Heart left ventricle (tissue), 16 donors: ENCODE measurements around the gene MYCN. TPM values are rescaled to one million over a fixed set of nuclear protein-coding genes. Genes with fewer than 3 reads are reported as not detected.

Source experiments
- ATAC-seq, 4 donors: fragments of 200-7000 bp; cut with Tn5 transposase; one replicate each; pipeline ENCODE4 v1.9.1; 2020 to 2022; ENCODE audit warnings: moderate library complexity in 4 of 4, mild to moderate bottlenecking in 3 of 4, moderate number of reproducible peaks in 1 of 4
- DNase-seq, 5 donors: peaks; one replicate each; pipeline ENCODE4 v3.0.0-alpha.2; 2020
- H3K27ac ChIP-seq, 12 donors: fragments of 200-600 bp; sonication (generic) in 4 of 12; one replicate each; pipeline versions ENCODE4 v1.5.0 to v1.8.0; 2016 to 2022; ENCODE audit warnings: mild to moderate bottlenecking in 2 of 12
- H3K27me3 ChIP-seq, 9 donors: fragments of 200-600 bp; sonication (generic) in 2 of 9; one replicate each; pipeline versions ENCODE4 v1.5.1 to v1.8.0; 2016 to 2022; ENCODE audit warnings: mild to moderate bottlenecking in 3 of 9
- H3K36me3 ChIP-seq, 9 donors: fragments of 200-600 bp; sonication (generic) in 2 of 9; one replicate each; pipeline versions ENCODE4 v1.5.0 to v1.8.0; 2018 to 2022; ENCODE audit warnings: mild to moderate bottlenecking in 2 of 9
- H3K4me1 ChIP-seq, 12 donors: fragments of 200-600 bp; sonication (generic) in 4 of 12; one replicate each; pipeline versions ENCODE4 v1.5.0 to v1.8.0; 2016 to 2022; ENCODE audit warnings: mild to moderate bottlenecking in 3 of 12
- H3K4me3 ChIP-seq, 12 donors: fragments of 200-600 bp; sonication (generic) in 4 of 12; one replicate each; pipeline versions ENCODE4 v1.5.0 to v1.8.0; 2017 to 2022; ENCODE audit warnings: mild to moderate bottlenecking in 9 of 12, moderate library complexity in 4 of 12
- H3K9me3 ChIP-seq, 12 donors: fragments of 200-600 bp; sonication (generic) in 4 of 12; one replicate each; pipeline versions ENCODE4 v1.5.0 to v1.8.0; 2016 to 2022; ENCODE audit warnings: mild to moderate bottlenecking in 1 of 12
- POLR2A ChIP-seq, 2 donors: fragments of 450-650 bp; IDR thresholded peaks; one replicate each; pipeline ENCODE4 v1.6.1; 2017; ENCODE audit warnings: antibody characterized with exemption in 2 of 2, mild to moderate bottlenecking in 2 of 2, moderate library complexity in 2 of 2
- WGBS, 4 donors: extraction: QIAGEN DNeasy Blood & Tissue Kit in 2 of 4; methylation state at CpG; one replicate each; pipeline versions ENCODE4 v1.1.5 to v1.1.7; 2013 to 2018; 5-methylcytosine and 5-hydroxymethylcytosine counted together
- intact Hi-C, 10 donors: fragments of 100-400 bp; cut with DNase I; formaldehyde crosslinking; loops; one replicate each; pipeline versions ENCODE4 v1.11.1 to v1.14.2; 2022
- polyA plus RNA-seq, 2 donors: library from polyadenylated mRNA; stranded (reverse); fragments of 200-250 nt; gene quantifications; one replicate each; pipeline ENCODE4 v1.2.3, GENCODE V29; 2013
- total RNA-seq, 9 donors: library from RNA; depleted of rRNA in 2 of 9; stranded (reverse); fragments of >200 nt in 2 of 9; fragmentation: NEBNext Ultra II Directional in 3 of 9; extraction: Animal tissue kit (Norgen Biotek cat#: 25700) in 3 of 9; gene quantifications; one replicate each; pipeline versions ENCODE4 v1.1.0 to v1.2.4, GENCODE V29; 2016 to 2023
- TF ChIP-seq, protein P1 (sequence below), 12 donors: fragments of 200-600 bp; sonication (generic) in 4 of 12; IDR thresholded peaks; one replicate each; pipeline versions ENCODE4 v1.5.0 to v1.8.0; 2018 to 2022; ENCODE audit warnings: antibody characterized with exemption in 12 of 12, mild to moderate bottlenecking in 5 of 12
- donor health status: ischemic (EF 13 %, LVEDD 7.1; RV severe dilation, severe dysfunction).
- donor health status: healthy with polysubstance abuse.
- donor health status: DM: no; HTN: yes; CAD: no.
- donor health status: DM: no; HTN: no; CAD: no.
- donor health status: ischemic (EF 25% LVEDD 6.9; RV normal size, moderate dysfunction).
- donor health status: ischemic (EF 25% LVEDD 5.7; RV mildly dilated, moderate dysfunction).
- donor health status: healthy.
- donor health status: DM: yes; HTN: yes; CAD: no.
- donor health status: ischemic (EF 35%, LVEDD 5.7; RV mildly dilated, moderate dysfunction).
- donor health status: nonischemic (EF 11% LVEDD 7.7; RV severe dilation, severe dysfunction).
- donor health status: DM: yes; HTN: yes; CAD: no.
- donor health status: PGD.
- donor health status: ischemic (EF 29% LVEDD 5.4; RV normal size, mild dysfunction).
- donor health status: nonischemic (EF 23%, LVEDD 6.1; RV moderate dilation, normal function).

Gene MYCN
- total and polyA plus RNA-seq, 11 donors: 0.22 to 1.6 (median 0.62) TPM; not detected in 2

DNA sequence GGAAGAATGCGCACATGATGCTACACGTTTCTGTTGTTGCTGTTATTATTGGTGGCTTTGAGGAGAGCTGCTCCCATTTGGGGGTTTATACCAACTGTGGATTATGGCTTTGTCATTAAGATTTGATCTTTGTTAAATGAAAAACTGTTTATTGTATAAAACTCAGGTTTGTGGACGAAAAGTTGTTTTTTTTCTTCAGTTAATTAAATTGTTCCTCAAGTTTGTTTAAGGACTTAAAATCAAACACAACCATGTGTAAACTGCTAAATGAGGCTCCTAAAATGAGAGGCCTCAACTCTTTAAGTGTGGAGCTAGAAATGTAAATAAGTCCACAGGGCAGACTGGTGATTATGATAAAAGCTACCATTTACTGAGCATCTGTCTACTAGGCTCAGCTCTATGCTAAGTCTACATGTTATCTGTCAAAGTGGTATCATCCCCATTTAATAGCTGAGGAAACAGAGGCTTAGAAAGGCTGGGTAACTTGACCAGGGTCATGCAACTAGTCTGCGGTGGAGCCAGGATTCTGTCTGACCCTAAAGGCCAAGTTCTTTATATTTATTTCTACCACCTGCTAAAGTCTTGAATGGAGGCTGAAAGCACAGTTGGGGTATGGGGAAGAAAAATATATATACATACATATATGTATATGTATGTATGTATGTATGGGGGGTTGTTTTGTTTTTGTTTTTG lies 4.1 kb downstream of the MYCN start:
- no peak for DNase-seq
- H3K27me3 ChIP-seq: peaks cover 0 to 38% (median 14%) of the 10 kb centered on the region in 9 donors
- WGBS, 4 donors: 59 to 68% (median 63%) methylated on average over 4 of the region's 4 CpGs
- ATAC-seq: no peak
- H3K4me3 ChIP-seq: peak overlapping the region in 6 of 12 donors; percentile 46 to 73 (median 64)
- intact Hi-C loops: loop anchor here (5.0 to 10.0 kb wide), 9 partner anchors 108 to 813 kb away; no protein-coding TSS in a partner anchor
- H3K36me3 ChIP-seq: peaks cover 0 to 12% (median 0%) of the 10 kb centered on the region in 9 donors
- H3K4me1 ChIP-seq: peaks cover 0 to 49% (median 36%) of the 10 kb centered on the region in 12 donors
- TF ChIP-seq, protein P1, sequence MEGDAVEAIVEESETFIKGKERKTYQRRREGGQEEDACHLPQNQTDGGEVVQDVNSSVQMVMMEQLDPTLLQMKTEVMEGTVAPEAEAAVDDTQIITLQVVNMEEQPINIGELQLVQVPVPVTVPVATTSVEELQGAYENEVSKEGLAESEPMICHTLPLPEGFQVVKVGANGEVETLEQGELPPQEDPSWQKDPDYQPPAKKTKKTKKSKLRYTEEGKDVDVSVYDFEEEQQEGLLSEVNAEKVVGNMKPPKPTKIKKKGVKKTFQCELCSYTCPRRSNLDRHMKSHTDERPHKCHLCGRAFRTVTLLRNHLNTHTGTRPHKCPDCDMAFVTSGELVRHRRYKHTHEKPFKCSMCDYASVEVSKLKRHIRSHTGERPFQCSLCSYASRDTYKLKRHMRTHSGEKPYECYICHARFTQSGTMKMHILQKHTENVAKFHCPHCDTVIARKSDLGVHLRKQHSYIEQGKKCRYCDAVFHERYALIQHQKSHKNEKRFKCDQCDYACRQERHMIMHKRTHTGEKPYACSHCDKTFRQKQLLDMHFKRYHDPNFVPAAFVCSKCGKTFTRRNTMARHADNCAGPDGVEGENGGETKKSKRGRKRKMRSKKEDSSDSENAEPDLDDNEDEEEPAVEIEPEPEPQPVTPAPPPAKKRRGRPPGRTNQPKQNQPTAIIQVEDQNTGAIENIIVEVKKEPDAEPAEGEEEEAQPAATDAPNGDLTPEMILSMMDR (IDR thresholded peaks at IDR 0.05): no peak
- TF ChIP-seq POLR2A (IDR thresholded peaks at IDR 0.05): no peak
- no peaks in the 10 kb centered on the region for H3K9me3 ChIP-seq
- H3K27ac ChIP-seq: peak overlapping the region in 1 of 12 donors; percentile 11

- WGBS, 4 donors: 89 to 93% (median 92%) methylated on average over 17 of the region's 17 CpGs
- TF ChIP-seq, protein P1 (IDR thresholded peaks at IDR 0.05): no peak
- no peak for TF ChIP-seq POLR2A (IDR thresholded peaks at IDR 0.05)
- no peak for ATAC-seq
Observed at GRCh38 chr2:15945909-15946705, 5.8 kb downstream of the MYCN start.

DNA sequence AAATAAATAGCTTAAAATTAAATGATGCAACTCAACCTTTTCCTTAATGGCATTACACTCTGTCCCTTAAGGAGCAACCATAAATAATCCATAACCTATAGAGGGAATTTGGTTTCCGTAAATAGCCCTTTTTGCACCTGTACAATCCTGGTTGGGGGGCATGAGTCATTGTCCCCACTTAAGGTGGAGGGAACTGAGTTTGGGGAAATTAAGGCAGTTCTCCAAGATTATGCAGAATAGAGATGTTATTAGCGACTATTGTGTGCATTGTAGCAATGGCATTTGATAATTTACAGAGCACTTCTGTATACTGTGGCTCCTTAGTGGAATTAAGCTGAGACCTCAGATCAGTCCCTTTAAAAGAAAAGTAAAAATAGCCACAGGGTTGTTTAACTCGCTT lies 6.6 kb downstream of the MYCN start:
- Histone ChIP-seq H3K27me3 (peaks cover 0 to 15% (median 0%) of the 10 kb centered on the region in 9 donors), H3K36me3 (peaks cover 0 to 12% (median 0%) of the 10 kb centered on the region in 9 donors), H3K4me3 (no peak overlapping the region), H3K4me1 (peaks cover 0 to 23% (median 15%) of the 10 kb centered on the region in 12 donors), H3K27ac (no peak overlapping the region), H3K9me3 (no peaks in the 10 kb centered on the region)
- 59 to 88% (median 81%) methylated on average over 3 of the region's 3 CpGs for WGBS, 4 donors
- ATAC-seq: no peak
- DNase-seq: no peak
- intact Hi-C loops: loop anchor here in 3 of 10 donors (1.0 to 10.0 kb wide), 3 partner anchors 31 to 658 kb away; no protein-coding TSS in a partner anchor
- TF ChIP-seq, protein P1 (IDR thresholded peaks at IDR 0.05): no peak
- no peak for TF ChIP-seq POLR2A (IDR thresholded peaks at IDR 0.05)

More at GRCh38 chr2:15945909-15946705, 5.8 kb downstream of the MYCN start:
- H3K9me3 ChIP-seq: no peaks in the 10 kb centered on the region
- no peak overlapping the region for H3K4me3 ChIP-seq
- intact Hi-C loops: loop anchor here in 2 of 10 donors (10.0 kb wide), 2 partner anchors 269 to 659 kb away; no protein-coding TSS in a partner anchor
- peaks cover 0 to 32% (median 23%) of the 10 kb centered on the region in 12 donors for H3K4me1 ChIP-seq
- no peak overlapping the region for H3K27ac ChIP-seq
- peaks cover 0 to 24% (median 7%) of the 10 kb centered on the region in 9 donors for H3K27me3 ChIP-seq
- no peak for DNase-seq
- H3K36me3 ChIP-seq: peaks cover 0 to 12% (median 0%) of the 10 kb centered on the region in 9 donors
